Airway epithelial cell (primary cell): ENCODE data around the gene KIF4A. TPM values are rescaled to one million over a fixed set of nuclear protein-coding genes. Genes with fewer than 3 reads are reported as not detected.

Experiments used
- total RNA-seq: library from RNA; depleted of rRNA; stranded (reverse); fragments of >200 nt; gene quantifications from 2 replicates; pipeline ENCODE4 v1.2.3, GENCODE V29; 2015

Gene KIF4A
- 9.3 and 11.4 TPM in 2 replicates for total RNA-seq

DNA sequence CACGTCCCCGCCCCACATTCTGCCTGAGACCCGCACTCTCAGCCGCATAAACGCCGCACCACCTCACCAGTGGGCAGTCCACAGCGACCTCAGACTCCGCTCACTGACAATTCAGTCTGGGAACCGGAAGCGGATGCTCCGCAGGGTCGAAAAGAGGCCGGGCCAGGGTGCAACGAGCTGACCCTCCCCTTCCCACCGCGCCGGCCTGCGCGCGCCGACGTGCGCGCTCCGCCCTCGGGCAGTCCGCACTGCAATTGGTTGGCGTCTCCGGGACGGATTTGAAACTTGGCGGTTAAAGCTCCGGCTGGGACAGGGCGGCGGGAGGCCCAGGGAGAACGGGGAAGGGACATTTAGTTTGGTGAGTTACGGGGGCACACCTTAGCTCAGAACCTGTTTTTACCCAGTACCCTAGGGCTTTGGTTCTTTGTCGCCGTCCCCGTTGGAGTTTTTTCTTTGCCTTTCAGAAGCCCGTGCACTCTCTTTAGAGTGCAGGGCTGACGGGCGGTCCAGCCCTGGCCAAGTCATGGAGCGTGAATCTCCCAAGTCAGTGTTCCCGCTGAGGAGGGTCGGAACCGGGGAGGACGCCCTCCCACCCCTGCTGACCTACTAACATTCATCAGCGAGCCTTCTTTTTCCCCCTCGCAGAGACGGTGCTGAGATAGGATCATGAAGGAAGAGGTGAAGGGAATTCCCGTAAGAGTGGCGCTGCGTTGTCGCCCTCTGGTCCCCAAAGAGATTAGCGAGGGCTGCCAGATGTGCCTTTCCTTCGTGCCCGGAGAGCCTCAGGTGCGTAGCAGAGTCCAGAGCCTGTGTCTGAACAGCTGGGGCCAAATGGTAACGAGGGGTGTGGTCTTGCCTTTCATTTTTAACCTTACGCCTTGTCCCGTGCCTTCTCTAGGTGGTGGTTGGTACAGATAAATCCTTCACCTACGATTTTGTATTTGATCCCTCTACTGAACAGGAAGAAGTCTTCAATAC lies at the start of gene KIF4A, which contains the start of gene PDZD11:
TSS of gene KIF4A (plus strand) at position 312 of the 978 bp plus-strand sequence. CDS start at position 667, 355 bp downstream.
TSS of gene PDZD11 (minus strand) at position 135 of the 978 bp plus-strand sequence. CDS start 586 bp downstream, outside the sequence.

DNA sequence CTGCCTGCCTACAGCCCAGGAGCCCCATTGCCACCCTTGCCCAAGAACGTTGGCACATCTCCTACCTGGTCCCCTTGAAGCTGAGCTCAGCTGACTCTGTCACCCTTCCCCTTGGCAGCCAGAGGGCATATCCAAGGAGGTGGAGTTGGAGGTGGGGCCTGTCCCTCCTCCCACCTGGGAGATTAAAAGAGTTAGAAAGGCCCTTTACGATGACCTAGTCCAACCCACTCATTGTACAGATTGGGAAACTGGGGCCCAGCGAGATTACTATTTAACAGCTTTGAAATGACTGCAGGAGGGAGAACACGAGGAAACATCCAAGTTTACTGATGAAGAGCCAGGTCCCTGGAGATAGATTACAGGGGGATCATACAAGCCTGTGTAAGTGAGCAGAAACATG lies 29.8 kb upstream of the KIF4A start, which contains the start of gene P2RY4:
TSS of gene P2RY4 (minus strand) at position 101 of the 400 bp plus-strand sequence. CDS start 580 bp downstream, outside the sequence.

GRCh38 chrX:70268034-70268433 lies 21.9 kb upstream of the KIF4A start, which contains the start of gene ARR3:
ARR3 (plus strand) TSS chrX:70268334; CDS start chrX:70269386, 1,052 bp downstream.

DNA sequence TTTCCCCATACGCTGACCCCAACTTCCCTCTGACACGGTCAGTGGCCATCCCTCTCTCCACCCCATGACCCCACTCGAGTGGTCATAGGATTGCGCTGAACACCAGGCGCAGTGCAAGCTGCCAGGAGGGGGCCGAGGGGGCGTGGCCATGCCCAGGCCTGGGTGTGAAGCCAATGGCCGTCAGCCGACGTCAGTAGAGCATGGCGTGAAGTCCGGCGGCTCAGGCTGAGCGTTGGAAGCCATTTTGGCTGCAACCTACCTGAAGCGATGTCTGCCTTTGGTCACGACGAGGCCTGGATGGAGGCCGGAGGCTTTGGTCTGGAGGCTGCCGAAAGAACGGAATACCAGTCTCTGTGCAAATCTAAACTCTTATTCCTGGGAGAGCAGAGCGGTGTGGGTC lies 8.0 kb upstream of the KIF4A start, which contains the start of gene RAB41:
TSS of gene RAB41 (plus strand) at position 222 of the 400 bp plus-strand sequence. CDS start at position 268, 46 bp downstream.

DNA sequence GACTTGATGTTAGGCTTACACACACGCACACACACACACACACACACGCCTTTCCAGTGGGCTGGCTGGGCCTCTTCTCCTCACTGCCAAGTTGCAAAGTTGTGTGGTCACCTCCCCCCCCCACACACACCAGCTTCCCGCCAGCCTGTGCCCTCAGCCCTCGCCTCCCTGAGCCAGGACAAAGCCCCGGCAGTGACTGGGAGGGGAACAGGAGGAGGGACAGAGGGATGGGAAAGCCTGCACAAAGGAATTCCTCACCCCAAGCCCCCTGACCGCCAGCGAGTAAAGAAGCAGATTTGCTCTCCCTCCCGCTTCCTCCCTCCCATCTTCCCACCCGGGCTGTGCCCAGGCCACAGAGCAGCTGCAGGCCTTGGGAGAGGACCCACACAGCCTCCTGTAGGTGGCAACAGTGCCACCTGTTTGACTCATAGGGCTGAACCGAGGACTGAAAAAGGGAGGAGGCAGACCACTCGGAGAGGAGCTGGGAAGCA lies 133.0 kb downstream of the KIF4A start, which contains the start of gene GDPD2:
TSS of gene GDPD2 (plus strand) at position 464 of the 491 bp plus-strand sequence. CDS start 1,671 bp downstream, outside the sequence.

GRCh38 chrX:70444326-70444945 lies 154.5 kb downstream of the KIF4A start, which contains the start of gene DLG3:
DLG3 (plus strand) TSS chrX:70444835; CDS start chrX:70445202, 367 bp downstream.

Other genes starting within 250 kb of the KIF4A start
- not detected in 2 replicates for gene AWAT2, start 240.2 kb upstream of the KIF4A start, total RNA-seq
- not detected in 2 replicates for gene OTUD6A, start 227.6 kb upstream of the KIF4A start, total RNA-seq
- gene IGBP1, start 156.7 kb upstream of the KIF4A start, total RNA-seq, result 44.7 and 45.2 TPM in 2 replicates
- gene DGAT2L6, start 112.6 kb upstream of the KIF4A start, total RNA-seq, result not detected in 2 replicates
- gene AWAT1, start 55.4 kb upstream of the KIF4A start, total RNA-seq, result not detected in 2 replicates
- 0.21 TPM in 1 of 2 replicates, not detected in the other for gene P2RY4, start 29.9 kb upstream of the KIF4A start, total RNA-seq
- gene ARR3, start 21.8 kb upstream of the KIF4A start, total RNA-seq, result not detected in 2 replicates
- not detected in 2 replicates for gene RAB41, start 7.9 kb upstream of the KIF4A start, total RNA-seq
- gene PDZD11, start 177 bp upstream of the KIF4A start, total RNA-seq, result 52.3 and 58.8 TPM in 2 replicates
- 0.19 and 0.92 TPM in 2 replicates for gene GDPD2, start 133.2 kb downstream of the KIF4A start, total RNA-seq
- gene DLG3, start 154.7 kb downstream of the KIF4A start, total RNA-seq, result 9.5 and 21.0 TPM in 2 replicates